OCI-M2 (cell line): Measurements from ENCODE around the gene PTBP3.
"Not testable (repeated sequence)": the region's sequence is repeated elsewhere in the genome, so short reads cannot be mapped to it uniquely, and the experiment has no call there.

Experiments used
- DNase-seq: peaks from one replicate; lab custom pipeline; 2025; ENCODE audit not compliant: unreplicated experiment; lab: John Stamatoyannopoulos, UW

The PTBP3 gene, protein sequence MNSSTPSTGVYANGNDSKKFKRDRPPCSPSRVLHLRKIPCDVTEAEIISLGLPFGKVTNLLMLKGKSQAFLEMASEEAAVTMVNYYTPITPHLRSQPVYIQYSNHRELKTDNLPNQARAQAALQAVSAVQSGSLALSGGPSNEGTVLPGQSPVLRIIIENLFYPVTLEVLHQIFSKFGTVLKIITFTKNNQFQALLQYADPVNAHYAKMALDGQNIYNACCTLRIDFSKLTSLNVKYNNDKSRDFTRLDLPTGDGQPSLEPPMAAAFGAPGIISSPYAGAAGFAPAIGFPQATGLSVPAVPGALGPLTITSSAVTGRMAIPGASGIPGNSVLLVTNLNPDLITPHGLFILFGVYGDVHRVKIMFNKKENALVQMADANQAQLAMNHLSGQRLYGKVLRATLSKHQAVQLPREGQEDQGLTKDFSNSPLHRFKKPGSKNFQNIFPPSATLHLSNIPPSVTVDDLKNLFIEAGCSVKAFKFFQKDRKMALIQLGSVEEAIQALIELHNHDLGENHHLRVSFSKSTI

GRCh38 chr9:112332977-112333638 is at the start of gene PTBP3:
Gene PTBP3 (minus strand): TSS chr9:112333619. CDS start chr9:112297865, 35,754 bp downstream.
- no peak for DNase-seq

- DNase-seq = no peak
Observed at GRCh38 chr9:112382501-112383364, 49.3 kb upstream of the PTBP3 start.

DNA sequence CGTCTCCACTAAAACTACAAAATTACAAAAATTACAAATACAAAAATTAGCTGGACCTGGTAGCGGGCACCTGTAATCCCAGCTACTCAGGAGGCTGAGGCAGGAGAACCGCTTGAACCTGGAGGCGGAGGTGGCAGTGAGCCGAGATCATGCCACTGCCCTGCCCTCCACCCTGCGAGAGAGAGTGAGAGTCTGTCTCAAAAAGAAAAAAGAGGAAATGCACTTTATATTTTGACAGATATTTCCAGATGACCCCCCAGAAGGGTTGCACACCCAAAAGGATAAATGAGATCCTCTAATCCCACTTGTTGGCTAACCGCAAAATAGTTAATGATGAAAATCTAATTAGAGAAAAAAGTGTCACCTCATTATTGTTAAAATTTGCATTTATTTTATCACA is 48.6 kb upstream of the PTBP3 start:
- DNase-seq = no peak

DNA sequence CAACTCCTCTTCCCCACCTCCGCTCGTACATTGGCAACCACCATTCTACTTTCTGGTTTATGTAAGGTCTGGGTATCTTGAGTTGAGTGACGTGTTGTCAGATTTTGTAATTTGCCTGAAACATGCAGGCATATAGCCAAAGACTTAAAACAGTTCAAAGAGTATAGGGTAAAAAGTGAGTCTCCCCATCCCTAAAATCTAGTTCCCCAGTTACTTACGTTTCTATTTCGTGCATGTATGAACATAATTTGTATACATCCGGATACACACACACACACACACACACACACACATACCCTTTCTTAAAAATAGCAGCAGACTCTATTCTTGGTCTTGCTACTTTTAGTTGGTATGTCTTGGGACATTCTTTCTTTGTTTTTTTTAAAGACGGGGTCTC is 47.4 kb upstream of the PTBP3 start:
- no peak for DNase-seq

DNA sequence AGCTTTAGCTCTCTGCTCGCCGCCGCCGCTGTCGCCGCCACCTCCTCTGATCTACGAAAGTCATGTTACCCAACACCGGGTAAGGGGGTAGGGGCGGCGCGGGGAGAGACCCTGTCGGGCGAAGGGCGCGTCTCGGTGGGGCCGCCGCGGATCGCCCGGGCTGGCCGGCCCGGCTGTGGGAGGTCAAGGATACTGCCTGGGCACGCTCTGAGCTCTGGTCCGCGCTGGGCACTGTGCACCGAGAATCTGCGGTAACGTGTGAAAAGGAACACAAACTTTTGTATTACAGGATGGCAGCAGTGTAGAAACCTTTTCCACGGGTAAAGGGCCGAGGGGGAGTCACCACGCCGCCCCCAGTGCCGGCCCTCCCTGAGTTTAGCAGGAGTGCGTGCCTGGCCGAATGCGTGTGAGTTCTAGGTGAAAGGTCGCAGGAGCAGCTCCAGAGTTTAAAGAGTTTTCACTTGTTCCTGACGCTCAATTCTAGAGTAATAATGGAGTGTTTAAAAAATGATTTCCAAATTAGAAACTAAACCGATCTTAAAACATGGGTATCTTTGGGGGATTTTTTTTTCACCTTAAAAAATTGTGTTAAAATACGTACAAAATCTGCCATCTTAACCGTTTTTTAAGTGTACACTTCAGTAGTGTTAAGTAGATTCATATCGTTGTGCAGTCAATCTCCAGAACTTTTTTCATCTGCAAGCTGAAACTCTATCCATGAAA is 46.8 kb upstream of the PTBP3 start, which contains the start of gene HSDL2:
HSDL2 (plus strand) TSS at position 7 of the 723 bp plus-strand sequence; CDS start at position 63, 56 bp downstream.
- DNase-seq = no peak

- peak; percentile 83 for DNase-seq
Observed at GRCh38 chr9:112379177-112380101, 46.0 kb upstream of the PTBP3 start.

DNA sequence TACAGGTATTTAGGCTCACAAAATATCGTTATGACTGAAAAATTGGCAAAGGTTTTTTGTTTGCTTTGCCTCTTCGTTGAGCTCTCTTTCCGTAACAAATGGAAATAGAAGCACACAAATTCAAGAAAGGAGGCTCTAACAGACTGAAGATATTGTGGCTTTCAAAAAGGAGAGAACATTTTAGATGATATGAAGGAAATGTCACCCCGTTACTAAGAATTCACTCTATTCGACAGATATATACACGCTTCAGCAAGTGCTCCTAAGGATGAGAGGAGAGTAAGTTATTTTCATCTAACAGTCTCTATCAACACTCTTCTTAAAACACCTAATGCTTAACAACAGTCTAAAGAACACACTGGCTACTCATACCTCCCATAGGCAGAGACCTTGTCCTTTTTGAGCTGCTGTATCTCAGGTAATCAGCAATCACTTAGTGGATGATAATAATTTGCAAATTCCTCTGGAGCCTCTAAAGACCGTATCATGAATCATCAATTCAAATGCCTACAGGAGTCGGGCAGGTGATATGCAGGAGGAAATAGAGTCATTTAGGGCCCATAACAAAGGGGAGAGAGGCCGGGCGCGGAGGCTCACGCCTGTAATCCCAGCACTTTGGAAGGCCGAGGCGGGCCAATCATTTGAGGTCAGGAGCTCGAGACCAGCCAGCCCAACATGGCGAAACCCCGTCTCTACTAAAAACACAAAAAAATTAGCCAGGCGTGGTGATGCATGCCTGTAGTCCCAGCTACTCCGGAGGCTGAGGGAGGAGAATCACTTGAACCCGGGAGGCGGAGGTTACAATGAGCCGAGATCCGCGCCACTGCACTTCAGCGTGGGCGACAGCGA is 45.1 kb upstream of the PTBP3 start:
- no peak for DNase-seq

DNA sequence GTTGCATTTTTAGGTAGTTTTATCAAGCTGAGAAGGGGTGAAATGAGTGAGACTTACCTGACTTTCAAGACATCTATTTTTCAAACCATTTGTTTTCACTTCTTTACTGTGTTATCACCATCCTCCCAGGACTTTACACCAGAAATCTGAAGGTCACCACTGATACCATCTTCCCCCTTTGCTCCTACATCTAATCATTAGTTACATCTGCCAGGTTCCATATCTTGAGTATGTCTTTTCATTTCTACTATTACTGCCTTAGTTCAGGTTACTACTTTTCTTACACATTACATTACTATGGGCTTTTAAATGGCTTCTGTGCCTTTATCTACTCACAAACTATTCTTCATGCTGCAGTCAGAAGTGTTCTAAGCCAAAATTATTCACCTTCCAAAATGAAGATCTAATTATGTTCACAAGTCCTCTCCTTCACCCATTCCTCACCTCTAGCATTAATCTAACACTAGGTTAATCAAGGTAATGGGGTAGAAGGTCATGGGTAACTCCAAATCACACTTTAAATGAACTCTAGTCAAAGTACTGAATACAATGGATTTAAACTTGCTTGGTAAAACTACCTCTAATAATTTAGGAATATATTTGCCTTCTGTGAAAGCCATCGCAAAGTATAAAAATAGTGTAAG is 44.4 kb upstream of the PTBP3 start:
- no peak for DNase-seq

GRCh38 chr9:112377087-112377486 is 43.7 kb upstream of the PTBP3 start:
- DNase-seq = no peak

GRCh38 chr9:112375361-112375760 is 41.9 kb upstream of the PTBP3 start:
- DNase-seq = no peak

- DNase-seq = not testable (repeated sequence)
Observed at GRCh38 chr9:112374232-112374631, 40.8 kb upstream of the PTBP3 start.

DNA sequence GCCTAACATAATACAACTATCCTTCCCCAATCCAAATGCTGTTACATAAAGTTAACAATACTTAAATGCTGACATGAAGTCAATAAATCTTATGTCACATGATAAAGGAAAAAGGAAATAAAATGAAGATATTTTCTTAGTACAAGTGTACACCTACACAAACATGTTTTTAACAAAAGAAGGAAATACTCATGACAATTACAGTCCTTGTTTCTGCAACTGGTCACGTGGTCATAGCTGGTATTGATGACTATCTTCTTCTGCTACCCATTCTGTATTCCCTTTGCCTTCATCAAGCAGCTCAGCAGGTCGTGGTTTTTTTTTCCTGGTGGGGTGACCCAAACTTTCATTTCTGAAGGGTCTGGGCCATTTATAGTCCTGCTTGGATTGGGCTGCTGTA is 40.2 kb upstream of the PTBP3 start:
- DNase-seq = not testable (repeated sequence)

GRCh38 chr9:112371060-112371459 is 37.6 kb upstream of the PTBP3 start:
- DNase-seq = no peak

DNA sequence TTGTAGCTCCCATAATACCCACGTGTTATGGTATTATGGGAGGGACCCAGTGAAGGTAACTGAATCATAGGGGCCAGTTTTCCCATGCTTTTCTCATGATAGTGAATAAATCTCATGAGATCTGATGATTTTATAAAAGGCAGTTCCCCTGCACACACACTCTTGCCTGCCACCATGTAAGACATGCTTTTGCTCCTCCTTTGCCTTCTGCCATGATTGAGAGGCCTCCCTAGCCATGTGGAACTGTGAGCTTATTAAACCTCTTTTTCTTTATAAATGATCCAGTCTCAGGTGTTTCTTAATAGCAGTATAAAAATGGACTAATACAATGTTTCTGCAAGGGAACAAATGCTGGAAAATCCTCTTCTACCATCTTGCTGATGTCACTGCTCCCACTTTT is 36.4 kb upstream of the PTBP3 start:
- no peak for DNase-seq

GRCh38 chr9:112367465-112367864 is 34.0 kb upstream of the PTBP3 start:
- DNase-seq = no peak

DNA sequence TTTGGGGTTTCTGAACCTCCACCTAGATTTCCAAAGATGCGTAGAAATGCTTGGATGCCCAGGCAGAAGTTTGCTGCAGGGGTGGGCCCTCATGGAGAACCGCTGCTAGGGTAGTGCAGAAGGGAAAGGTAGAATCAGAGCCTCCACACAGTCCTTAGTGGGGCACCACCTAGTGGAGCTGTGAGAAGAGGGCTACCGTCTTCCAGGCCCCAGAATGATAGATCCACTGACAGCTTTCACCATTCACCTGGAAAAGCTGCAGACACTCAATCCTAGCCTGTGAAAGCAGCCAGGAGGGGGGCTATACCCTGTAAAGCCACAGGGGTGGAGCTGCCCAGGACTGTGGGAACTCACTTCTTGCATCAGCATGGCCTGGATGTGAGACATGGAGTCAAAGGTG is 33.2 kb upstream of the PTBP3 start:
- no peak for DNase-seq

DNA sequence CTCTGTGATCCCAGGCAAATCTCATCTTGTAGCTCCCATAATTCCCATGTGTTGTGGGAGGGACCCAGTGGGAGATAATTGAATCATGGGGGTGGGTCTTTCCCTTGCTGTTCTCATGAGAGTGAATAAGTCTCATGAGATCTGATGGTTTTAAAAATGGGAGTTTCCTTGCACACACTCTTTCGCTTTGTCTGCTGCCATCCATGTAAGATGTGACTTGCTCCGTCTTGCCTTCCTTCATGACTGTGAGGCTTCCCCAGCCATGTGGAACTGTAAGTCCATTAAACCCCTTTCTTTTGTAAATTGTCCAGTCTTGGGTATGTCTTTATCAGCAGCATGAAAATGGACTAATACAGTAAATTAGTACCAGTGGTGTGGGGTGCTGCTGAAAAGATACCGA is 31.8 kb upstream of the PTBP3 start:
- DNase-seq = not testable (repeated sequence)

DNA sequence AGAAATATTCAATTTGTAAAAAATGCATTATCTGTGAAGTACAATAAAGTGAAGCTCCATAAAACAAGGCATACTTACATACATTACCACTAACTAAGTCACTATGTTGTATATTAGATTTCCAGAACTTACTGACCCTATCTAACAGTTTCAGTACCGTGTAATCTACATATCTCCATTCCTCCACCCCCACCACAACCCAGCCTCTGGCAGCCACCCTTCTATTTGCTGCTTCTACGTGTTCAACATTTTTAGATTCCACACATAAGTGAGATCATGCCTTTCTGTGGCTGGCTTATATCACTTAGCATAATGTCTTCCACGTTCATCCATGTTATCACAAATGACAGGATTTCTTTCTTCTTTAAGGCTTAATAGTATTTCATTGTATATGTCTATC is 31.3 kb upstream of the PTBP3 start:
- DNase-seq = no peak
